K562 (cell line): Measurements from ENCODE around the gene LSR. TPM values are rescaled to one million over a fixed set of nuclear protein-coding genes. Genes with fewer than 3 reads are reported as not detected.

Experiments used
- ARID1B ChIP-seq: fragments of 450-650 bp; IDR thresholded peaks from 2 replicates; pipeline ENCODE4 v1.6.1; 2016; ENCODE audit warnings: antibody characterized with exemption, mild to moderate bottlenecking, inconsistent platforms
- ARNT ChIP-seq, 2 experiments: fragments of 450-650 bp; IDR thresholded peaks; 2 replicates each; pipeline ENCODE4 v1.6.1; 2016; ENCODE audit warnings: mild to moderate bottlenecking in 1 of 2
- ETV6 ChIP-seq, 3 experiments: fragments of 150-350 bp in 1 of 3; sonication (generic) in 1 of 3; formaldehyde crosslinking in 1 of 3; IDR thresholded peaks; 2 replicates each; pipeline versions ENCODE4 v1.6.1 to v1.8.0; 2014 to 2022; ENCODE audit warnings: borderline replicate concordance in 2 of 3, low read depth in 2 of 3, antibody characterized with exemption in 1 of 3, low read length in 1 of 3, mild to moderate bottlenecking in 1 of 3, missing genetic modification reagents in 1 of 3
- NFIX ChIP-seq: fragments of 250-450 bp; sonication (Bioruptor Pico); IDR thresholded peaks from 2 replicates; pipeline ENCODE4 v1.4.0; 2020; ENCODE audit warnings: low read depth, mild to moderate bottlenecking, moderate library complexity
- PHB ChIP-seq: fragments of 250-450 bp; sonication (Bioruptor Pico); IDR thresholded peaks from 2 replicates; pipeline ENCODE4 v1.5.0; 2021
- POU5F1 ChIP-seq: fragments of 150-350 bp; IDR thresholded peaks from 2 replicates; pipeline ENCODE4 v1.6.1; 2014; ENCODE audit warnings: borderline replicate concordance, low read length, low read depth, mild to moderate bottlenecking; ENCODE audit not compliant: partially characterized antibody
- SMAD1 ChIP-seq: fragments of 150-350 bp; IDR thresholded peaks from 2 replicates; pipeline ENCODE4 v1.6.1; 2014; ENCODE audit warnings: low read length, low read depth; ENCODE audit not compliant: partially characterized antibody
- TGIF2 ChIP-seq: sonication (generic); formaldehyde crosslinking; IDR thresholded peaks from 2 replicates; pipeline ENCODE4 v1.8.1; 2022; ENCODE audit warnings: mild to moderate bottlenecking, missing genetic modification reagents, moderate library complexity
- ZBTB26 ChIP-seq: fragments of 450-650 bp; formaldehyde crosslinking; IDR thresholded peaks from 2 replicates; pipeline ENCODE4 v1.4.0; 2022; ENCODE audit warnings: missing genetic modification characterization
- ZNF507 ChIP-seq: conservative IDR thresholded peaks from 2 replicates; pipeline ENCODE4 v1.6.1; 2017; ENCODE audit warnings: missing genetic modification characterization, missing compliant biosample characterization
- ZNF764 ChIP-seq: fragments of 250-450 bp; sonication (Bioruptor Pico); IDR thresholded peaks from 2 replicates; pipeline ENCODE4 v1.4.0; 2020; ENCODE audit warnings: low read depth, mild to moderate bottlenecking, moderate library complexity
- polyA plus RNA-seq, 8 experiments: library from polyadenylated mRNA; depleted of rRNA in 4 of 8; stranded (reverse) in 5 of 8; unstranded in 3 of 8; fragments of >200 nt; fragmentation: Nextera tagmentation in 2 of 8; fragmentation: Illumina TruSeq in 1 of 8; extraction: Ambion mirVana in 2 of 8; extraction: Trizol in 1 of 8; gene quantifications; 2 replicates each; pipeline versions ENCODE4 v1.2.1 to v1.2.3, GENCODE V29; 2011 to 2014; ENCODE audit warnings: inconsistent platforms in 1 of 8, missing spikeins in 1 of 8
- total RNA-seq, 7 experiments: library from RNA; depleted of rRNA in 6 of 7; stranded (reverse); fragments of >200 nt in 6 of 7; fragmentation: Illumina TruSeq in 2 of 7; extraction: Trizol in 2 of 7; gene quantifications; 2 replicates each; pipeline versions ENCODE4 v1.2.1 to v1.2.3, GENCODE V29; 2011 to 2021; ENCODE audit warnings: low replicate concordance in 1 of 7
- TF ChIP-seq, protein P1 (sequence below): fragments of 200-600 bp; sonication (generic); IDR thresholded peaks from one replicate; pipeline ENCODE4 v1.6.1; 2012; ENCODE audit warnings: mild to moderate bottlenecking, low read depth, low read length, inconsistent platforms
- TF ChIP-seq, protein P2 (sequence below): fragments of 250-450 bp; sonication (Bioruptor Pico); IDR thresholded peaks from 2 replicates; pipeline ENCODE4 v1.8.0; 2021; ENCODE audit warnings: mild to moderate bottlenecking, moderate library complexity

LSR gene
- total and polyA plus RNA-seq, 9 of the 15 experiments (the other 6 are each of a cell fraction or from before 2014, with no cell fraction given), result 0.44 to 87.9 (median 28.0) TPM

- no peak for TF ChIP-seq ETV6 (IDR thresholded peaks at IDR 0.05; ENCODE audit: borderline replicate concordance in 1 of 2, low read depth in 2 of 2, low read length in 1 of 2)
- no peak for TF ChIP-seq ETV6 (CRISPR knock-in tag; IDR thresholded peaks at IDR 0.05; ENCODE audit: borderline replicate concordance)
- TF ChIP-seq, protein P1, sequence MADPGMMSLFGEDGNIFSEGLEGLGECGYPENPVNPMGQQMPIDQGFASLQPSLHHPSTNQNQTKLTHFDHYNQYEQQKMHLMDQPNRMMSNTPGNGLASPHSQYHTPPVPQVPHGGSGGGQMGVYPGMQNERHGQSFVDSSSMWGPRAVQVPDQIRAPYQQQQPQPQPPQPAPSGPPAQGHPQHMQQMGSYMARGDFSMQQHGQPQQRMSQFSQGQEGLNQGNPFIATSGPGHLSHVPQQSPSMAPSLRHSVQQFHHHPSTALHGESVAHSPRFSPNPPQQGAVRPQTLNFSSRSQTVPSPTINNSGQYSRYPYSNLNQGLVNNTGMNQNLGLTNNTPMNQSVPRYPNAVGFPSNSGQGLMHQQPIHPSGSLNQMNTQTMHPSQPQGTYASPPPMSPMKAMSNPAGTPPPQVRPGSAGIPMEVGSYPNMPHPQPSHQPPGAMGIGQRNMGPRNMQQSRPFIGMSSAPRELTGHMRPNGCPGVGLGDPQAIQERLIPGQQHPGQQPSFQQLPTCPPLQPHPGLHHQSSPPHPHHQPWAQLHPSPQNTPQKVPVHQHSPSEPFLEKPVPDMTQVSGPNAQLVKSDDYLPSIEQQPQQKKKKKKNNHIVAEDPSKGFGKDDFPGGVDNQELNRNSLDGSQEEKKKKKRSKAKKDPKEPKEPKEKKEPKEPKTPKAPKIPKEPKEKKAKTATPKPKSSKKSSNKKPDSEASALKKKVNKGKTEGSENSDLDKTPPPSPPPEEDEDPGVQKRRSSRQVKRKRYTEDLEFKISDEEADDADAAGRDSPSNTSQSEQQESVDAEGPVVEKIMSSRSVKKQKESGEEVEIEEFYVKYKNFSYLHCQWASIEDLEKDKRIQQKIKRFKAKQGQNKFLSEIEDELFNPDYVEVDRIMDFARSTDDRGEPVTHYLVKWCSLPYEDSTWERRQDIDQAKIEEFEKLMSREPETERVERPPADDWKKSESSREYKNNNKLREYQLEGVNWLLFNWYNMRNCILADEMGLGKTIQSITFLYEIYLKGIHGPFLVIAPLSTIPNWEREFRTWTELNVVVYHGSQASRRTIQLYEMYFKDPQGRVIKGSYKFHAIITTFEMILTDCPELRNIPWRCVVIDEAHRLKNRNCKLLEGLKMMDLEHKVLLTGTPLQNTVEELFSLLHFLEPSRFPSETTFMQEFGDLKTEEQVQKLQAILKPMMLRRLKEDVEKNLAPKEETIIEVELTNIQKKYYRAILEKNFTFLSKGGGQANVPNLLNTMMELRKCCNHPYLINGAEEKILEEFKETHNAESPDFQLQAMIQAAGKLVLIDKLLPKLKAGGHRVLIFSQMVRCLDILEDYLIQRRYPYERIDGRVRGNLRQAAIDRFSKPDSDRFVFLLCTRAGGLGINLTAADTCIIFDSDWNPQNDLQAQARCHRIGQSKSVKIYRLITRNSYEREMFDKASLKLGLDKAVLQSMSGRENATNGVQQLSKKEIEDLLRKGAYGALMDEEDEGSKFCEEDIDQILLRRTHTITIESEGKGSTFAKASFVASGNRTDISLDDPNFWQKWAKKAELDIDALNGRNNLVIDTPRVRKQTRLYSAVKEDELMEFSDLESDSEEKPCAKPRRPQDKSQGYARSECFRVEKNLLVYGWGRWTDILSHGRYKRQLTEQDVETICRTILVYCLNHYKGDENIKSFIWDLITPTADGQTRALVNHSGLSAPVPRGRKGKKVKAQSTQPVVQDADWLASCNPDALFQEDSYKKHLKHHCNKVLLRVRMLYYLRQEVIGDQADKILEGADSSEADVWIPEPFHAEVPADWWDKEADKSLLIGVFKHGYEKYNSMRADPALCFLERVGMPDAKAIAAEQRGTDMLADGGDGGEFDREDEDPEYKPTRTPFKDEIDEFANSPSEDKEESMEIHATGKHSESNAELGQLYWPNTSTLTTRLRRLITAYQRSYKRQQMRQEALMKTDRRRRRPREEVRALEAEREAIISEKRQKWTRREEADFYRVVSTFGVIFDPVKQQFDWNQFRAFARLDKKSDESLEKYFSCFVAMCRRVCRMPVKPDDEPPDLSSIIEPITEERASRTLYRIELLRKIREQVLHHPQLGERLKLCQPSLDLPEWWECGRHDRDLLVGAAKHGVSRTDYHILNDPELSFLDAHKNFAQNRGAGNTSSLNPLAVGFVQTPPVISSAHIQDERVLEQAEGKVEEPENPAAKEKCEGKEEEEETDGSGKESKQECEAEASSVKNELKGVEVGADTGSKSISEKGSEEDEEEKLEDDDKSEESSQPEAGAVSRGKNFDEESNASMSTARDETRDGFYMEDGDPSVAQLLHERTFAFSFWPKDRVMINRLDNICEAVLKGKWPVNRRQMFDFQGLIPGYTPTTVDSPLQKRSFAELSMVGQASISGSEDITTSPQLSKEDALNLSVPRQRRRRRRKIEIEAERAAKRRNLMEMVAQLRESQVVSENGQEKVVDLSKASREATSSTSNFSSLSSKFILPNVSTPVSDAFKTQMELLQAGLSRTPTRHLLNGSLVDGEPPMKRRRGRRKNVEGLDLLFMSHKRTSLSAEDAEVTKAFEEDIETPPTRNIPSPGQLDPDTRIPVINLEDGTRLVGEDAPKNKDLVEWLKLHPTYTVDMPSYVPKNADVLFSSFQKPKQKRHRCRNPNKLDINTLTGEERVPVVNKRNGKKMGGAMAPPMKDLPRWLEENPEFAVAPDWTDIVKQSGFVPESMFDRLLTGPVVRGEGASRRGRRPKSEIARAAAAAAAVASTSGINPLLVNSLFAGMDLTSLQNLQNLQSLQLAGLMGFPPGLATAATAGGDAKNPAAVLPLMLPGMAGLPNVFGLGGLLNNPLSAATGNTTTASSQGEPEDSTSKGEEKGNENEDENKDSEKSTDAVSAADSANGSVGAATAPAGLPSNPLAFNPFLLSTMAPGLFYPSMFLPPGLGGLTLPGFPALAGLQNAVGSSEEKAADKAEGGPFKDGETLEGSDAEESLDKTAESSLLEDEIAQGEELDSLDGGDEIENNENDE, result no peak
- TF ChIP-seq ARID1B, result 0 out of 2 replicates have a peak, but pooled peaks have one; percentile 11
- TF ChIP-seq NFIX (CRISPR knock-in tag), result no peak
- TF ChIP-seq PHB (CRISPR knock-in tag), result no peak
- TF ChIP-seq ZBTB26, result 0 out of 2 replicates have a peak, but pooled peaks have one; percentile 56
- no peak for TF ChIP-seq ZNF764 (CRISPR knock-in tag)
- TF ChIP-seq POU5F1, result no peak
- peak in 1 of 2 experiments; percentile 28; a peak in 1 of 4 replicates for TF ChIP-seq ARNT (IDR thresholded peaks at IDR 0.05)
- TF ChIP-seq, protein P2, sequence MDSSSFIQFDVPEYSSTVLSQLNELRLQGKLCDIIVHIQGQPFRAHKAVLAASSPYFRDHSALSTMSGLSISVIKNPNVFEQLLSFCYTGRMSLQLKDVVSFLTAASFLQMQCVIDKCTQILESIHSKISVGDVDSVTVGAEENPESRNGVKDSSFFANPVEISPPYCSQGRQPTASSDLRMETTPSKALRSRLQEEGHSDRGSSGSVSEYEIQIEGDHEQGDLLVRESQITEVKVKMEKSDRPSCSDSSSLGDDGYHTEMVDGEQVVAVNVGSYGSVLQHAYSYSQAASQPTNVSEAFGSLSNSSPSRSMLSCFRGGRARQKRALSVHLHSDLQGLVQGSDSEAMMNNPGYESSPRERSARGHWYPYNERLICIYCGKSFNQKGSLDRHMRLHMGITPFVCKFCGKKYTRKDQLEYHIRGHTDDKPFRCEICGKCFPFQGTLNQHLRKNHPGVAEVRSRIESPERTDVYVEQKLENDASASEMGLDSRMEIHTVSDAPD (CRISPR knock-in tag), result no peak
- no peak for TF ChIP-seq TGIF2
- TF ChIP-seq SMAD1, result no peak
- no peak for TF ChIP-seq ZNF507 (tag)
Measured at GRCh38 chr19:35298561-35298972, 49.8 kb downstream of the LSR start (continued).
